ENCODE results near the gene CD207. TPM values are rescaled to one million over a fixed set of nuclear protein-coding genes. Genes with fewer than 3 reads are reported as not detected.

Gene CD207
- total RNA-seq, 3 donors from 2014 or later, result 0.19 to 0.61 TPM; not detected in 1

- no peak for TF ChIP-seq CTCF (IDR thresholded peaks at IDR 0.05)
- ATAC-seq, result peak; percentile 22
- H3K4me3 ChIP-seq, result no peak overlapping the region
- no peaks in the 10 kb centered on the region for H3K36me3 ChIP-seq (ENCODE audit: low read depth)
- intact Hi-C loops (cut with DNase I, micrococcal nuclease), result no loop called here
- no peak for DNase-seq
- no peaks in the 10 kb centered on the region for H3K9me3 ChIP-seq
- no peaks in the 10 kb centered on the region for H3K4me1 ChIP-seq (ENCODE audit: low read depth)
Measured at GRCh38 chr2:70851704-70852103, 16.1 kb upstream of the CD207 start.

DNA sequence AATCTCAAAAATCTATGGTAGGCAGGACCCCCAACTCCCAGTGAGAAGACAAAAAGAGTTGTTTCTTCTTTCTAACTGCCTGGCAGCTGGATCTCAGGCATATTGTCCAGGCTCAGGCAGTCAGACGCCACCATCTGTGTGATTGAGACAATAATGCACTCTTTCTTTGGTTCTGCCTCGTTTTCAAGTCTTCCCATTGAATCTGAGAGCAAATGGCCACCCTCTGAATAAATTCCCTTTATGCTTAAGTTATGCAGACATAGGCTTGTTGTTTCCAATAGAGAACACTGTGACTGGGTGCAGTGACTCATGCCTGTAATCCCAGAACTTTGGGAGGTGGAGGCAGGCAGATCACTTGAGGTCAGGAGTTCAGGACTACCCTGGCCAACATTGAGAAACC lies 15.3 kb upstream of the CD207 start:
- intact Hi-C loops (cut with DNase I, micrococcal nuclease), result no loop called here
- H3K4me3 ChIP-seq, result no peak overlapping the region
- H3K36me3 ChIP-seq (ENCODE audit: low read depth), result no peaks in the 10 kb centered on the region
- no peaks in the 10 kb centered on the region for H3K4me1 ChIP-seq (ENCODE audit: low read depth)
- no peak for DNase-seq
- no peak for ATAC-seq
- H3K9me3 ChIP-seq, result no peaks in the 10 kb centered on the region
- no peak for TF ChIP-seq CTCF (IDR thresholded peaks at IDR 0.05)

DNA sequence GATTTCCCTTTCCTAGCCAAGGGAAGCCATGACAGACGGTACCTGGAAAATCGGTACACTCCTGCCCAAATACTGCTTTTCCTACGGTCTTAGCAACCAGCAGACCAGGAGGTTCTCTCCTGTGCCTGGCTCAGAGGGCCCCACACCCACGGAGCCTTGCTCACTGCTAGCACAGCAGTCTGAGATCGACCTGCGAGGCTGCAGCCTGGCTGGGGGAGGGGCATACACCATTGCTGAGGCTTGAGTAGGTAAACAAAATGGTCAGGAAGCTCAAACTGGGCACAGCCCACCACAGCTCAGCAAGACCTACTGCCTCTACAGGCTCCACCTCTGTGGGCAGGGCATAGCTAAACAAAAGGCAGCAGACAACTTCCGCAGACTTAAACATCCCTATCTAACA lies 6.8 kb upstream of the CD207 start:
- intact Hi-C loops (cut with DNase I, micrococcal nuclease), result no loop called here
- ATAC-seq, result no peak
- no peak for DNase-seq
- Histone ChIP-seq H3K9me3 (no peaks in the 10 kb centered on the region), H3K4me1 (ENCODE audit: low read depth) (no peaks in the 10 kb centered on the region), H3K4me3 (no peak overlapping the region), H3K36me3 (ENCODE audit: low read depth) (no peaks in the 10 kb centered on the region)
- no peak for TF ChIP-seq CTCF (IDR thresholded peaks at IDR 0.05)

- no peaks in the 10 kb centered on the region for H3K9me3 ChIP-seq
- ATAC-seq, result no peak
- no peaks in the 10 kb centered on the region for H3K4me1 ChIP-seq (ENCODE audit: low read depth)
- H3K4me3 ChIP-seq, result no peak overlapping the region
- intact Hi-C loops (cut with DNase I, micrococcal nuclease), result no loop called here
- TF ChIP-seq CTCF (IDR thresholded peaks at IDR 0.05), result no peak
- DNase-seq, result no peak
- no peaks in the 10 kb centered on the region for H3K36me3 ChIP-seq (ENCODE audit: low read depth)
Measured at GRCh38 chr2:70837980-70838925, 2.6 kb upstream of the CD207 start.

GRCh38 chr2:70834881-70835280 lies 735 bp downstream of the CD207 start:
- Histone ChIP-seq H3K9me3 (no peaks in the 10 kb centered on the region), H3K36me3 (ENCODE audit: low read depth) (no peaks in the 10 kb centered on the region), H3K4me3 (no peak overlapping the region), H3K4me1 (ENCODE audit: low read depth) (no peaks in the 10 kb centered on the region)
- ATAC-seq (no peak), DNase-seq (no peak)
- intact Hi-C loops (cut with DNase I, micrococcal nuclease), result no loop called here
- TF ChIP-seq CTCF (IDR thresholded peaks at IDR 0.05), result no peak

Measured in mucosa of descending colon (tissue), 3 donors.